ENCODE data around the gene ERICH6B.

- TF ChIP-seq POLR2AphosphoS5 (IDR thresholded peaks at IDR 0.05) (no peak), EP300 (IDR thresholded peaks at IDR 0.05) (no peak), CTCF (IDR thresholded peaks at IDR 0.05) (no peak)
Observed at GRCh38 chr13:45508776-45509175, 106.8 kb downstream of the ERICH6B start.

All from stomach (tissue), 4 donors.